HG03095 (cell line): ENCODE results near the gene MOGAT2.
"Not testable (repeated sequence)": the region's sequence is repeated elsewhere in the genome, so short reads cannot be mapped to it uniquely, and the experiment has no call there.

Experiments used
- ATAC-seq: cut with Tn5 transposase; IDR thresholded peaks from one replicate; pipeline ENCODE4 v1.9.1; 2021; ENCODE audit warnings: moderate library complexity; ENCODE audit not compliant: unreplicated experiment

Gene MOGAT2

DNA sequence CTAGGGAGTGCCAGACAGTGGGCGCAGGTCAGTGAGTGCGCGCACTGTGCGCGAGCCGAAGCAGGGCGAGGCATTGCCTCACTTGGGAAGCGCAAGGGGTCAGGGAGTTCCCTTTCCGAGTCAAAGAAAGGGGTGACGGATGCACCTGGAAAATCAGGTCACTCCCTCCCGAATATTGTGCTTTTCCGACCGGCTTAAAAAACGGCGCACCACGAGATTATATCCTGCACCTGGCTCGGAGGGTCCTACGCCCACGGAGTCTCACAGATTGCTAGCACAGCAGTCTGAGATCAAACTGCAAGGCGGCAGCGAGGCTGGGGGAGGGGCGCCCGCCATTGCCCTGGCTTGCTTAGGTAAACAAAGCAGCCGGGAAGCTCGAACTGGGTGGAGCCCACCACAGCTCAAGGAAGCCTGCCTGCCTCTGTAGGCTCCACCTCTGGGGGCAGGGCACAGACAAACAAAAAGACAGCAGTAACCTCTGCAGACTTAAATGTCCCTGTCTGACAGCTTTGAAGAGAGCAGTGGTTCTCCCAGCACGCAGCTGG, 31.2 kb downstream of the MOGAT2 start:
- not testable (repeated sequence) for ATAC-seq

DNA sequence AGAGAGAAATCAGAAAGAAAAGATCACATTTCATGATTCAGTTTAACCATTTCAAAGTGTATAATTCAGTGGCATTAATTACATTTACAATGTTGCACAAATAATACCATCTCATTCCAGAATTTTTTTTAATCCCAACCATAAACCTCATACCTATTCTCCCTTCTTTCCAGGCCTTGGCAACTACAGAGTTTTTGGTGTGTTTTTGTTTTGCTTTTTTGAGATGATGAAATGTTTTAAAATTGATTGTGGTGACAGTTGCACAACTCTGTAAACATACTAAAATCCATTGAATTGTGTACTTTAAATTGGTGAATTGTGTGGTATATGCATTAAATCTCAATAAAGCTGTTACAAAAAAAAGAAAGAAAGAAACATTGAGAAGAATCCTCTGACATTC, 37.3 kb downstream of the MOGAT2 start:
- ATAC-seq, result not testable (repeated sequence)

DNA sequence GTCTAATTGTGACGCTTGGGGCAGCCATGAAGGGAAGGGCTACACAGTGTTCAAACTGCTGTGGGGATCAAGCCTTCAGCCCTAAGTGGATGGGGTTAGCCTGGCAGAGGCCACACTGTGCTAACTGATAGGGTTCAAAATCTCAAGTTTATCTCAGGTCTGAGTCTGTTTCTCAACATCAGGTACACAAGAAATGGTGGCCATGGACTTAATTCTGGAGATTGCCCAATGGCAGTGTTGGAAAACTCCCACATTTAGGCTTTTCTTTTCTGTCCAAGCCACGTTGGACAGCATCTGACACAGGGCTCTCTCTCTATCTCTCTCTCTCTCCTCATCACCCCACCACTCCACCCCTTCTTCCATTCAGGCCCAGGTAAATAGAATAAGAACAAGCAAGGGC, 40.0 kb downstream of the MOGAT2 start:
- no peak for ATAC-seq

- ATAC-seq, result no peak
These were observed 42.2 kb downstream of the MOGAT2 start for GRCh38 chr11:75759832-75760231.

GRCh38 chr11:75760243-75760642, 42.6 kb downstream of the MOGAT2 start:
- no peak for ATAC-seq

- ATAC-seq, result no peak
These were observed 43.3 kb downstream of the MOGAT2 start for GRCh38 chr11:75760710-75761493.

DNA sequence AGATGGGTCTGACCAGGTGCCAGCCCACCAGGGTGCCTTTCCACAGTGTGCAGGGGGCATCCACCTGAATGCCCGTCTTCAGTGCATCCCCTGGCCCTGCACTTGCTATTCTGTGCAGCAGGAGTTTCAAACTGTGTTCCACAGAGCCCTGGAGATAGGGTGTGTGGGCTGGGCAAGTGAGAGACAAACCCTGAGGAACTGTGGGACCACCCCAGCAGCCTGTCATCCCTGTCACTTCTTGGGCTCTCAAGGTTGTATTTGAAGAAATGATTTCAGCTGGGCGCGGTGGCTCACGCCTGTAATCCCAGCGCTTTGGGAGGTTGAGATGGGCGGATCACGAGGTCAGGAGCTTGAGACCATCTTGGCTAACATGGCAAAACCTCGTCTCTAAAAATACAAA, 44.5 kb downstream of the MOGAT2 start:
- no peak for ATAC-seq

DNA sequence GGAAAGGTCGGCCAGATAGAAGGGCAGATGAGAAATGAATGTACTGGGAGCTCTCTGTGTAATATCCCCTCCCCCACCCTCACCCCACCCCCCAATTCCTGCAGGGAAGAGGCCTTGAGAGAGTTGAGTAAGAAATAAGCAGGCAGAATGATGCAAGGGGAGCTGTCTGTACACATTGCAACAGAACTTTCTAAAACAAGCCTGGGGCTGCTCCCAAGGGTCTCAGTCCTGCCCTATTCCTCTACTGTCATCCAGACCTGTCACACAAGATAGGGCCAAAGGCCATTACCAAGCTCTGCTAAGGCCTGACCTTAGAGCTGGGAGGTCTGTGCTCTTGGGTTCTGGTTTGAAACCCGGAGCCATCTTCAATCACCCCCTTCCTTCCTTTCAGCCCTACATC, 45.2 kb downstream of the MOGAT2 start:
- ATAC-seq, result no peak

DNA sequence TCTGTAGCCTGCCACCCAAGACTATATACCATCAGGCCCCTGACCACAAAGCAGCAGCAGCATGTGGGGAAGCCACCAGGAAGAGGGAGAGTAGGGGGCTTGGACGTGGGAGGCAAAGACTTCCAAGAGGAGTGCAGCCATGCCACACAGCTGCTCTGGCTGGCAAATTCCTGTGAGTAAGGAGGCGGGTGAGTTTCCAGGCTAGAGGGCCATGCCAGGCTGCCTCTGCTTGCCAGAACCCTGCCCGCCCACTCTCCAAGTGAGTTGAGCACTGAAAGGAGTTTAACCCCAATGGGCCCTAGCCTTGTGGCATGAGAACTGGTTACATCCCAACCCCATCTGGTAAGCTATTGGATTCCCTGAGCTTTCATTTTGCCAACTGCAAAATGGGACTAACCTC, 46.2 kb downstream of the MOGAT2 start:
- no peak for ATAC-seq

DNA sequence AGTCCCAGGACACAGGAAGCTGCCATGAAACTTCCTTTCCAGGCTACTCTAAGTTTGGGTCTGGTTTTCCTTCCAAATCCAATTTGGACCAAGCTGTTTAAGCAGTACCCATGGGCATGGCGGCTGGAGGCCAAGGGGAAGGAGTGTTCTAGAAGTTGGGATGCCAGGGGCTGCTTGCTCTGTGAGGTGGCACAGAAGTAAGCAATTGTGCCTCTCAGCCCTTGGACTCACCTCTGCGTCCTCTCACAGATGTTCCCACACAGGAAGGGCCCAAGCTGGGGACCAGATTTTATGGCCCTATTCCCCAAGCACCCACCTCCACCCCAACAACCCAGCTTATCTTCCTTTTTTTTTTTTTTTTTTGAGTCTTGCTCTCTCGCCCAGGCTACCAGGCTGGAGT, 47.5 kb downstream of the MOGAT2 start:
- ATAC-seq, result no peak

DNA sequence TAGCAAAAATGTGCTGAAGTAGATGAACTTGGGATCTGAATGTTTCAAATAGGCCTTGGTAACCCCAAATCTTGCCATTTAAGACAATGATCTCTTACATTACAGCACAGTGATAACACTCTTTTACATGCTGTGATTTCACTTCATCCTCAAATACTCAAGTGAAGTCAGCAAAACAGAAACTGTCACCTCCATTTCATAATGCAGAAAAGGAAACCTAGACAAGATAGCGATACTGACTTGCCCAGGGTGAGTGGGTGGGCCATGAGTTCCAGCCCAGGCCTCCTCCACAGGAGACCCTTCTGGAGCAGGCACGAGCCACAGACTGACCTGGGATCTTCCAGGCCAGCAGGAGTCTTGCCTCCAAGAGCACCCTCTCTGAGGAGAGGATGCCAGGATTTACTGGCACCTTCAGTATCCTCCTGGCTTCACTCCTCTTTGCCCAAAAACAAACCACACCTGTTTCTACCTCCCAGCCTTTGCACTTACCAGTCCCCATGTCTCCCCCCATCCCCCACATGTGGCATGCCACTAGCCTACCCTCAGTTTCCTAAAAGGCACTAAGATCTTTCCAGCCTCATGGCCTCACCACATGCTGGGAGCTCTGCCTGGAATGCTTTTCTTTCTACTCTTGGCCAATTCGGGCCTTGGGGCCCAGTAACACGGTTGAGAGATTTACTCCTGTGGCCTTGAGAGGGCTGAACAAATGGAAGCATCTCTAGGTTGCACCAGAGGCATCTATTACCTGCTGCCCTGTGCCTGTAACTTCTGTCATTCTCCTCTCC, 49.0 kb downstream of the MOGAT2 start:
- ATAC-seq, result no peak

- ATAC-seq, result no peak
These were observed 49.6 kb downstream of the MOGAT2 start for GRCh38 chr11:75767228-75767572.

DNA sequence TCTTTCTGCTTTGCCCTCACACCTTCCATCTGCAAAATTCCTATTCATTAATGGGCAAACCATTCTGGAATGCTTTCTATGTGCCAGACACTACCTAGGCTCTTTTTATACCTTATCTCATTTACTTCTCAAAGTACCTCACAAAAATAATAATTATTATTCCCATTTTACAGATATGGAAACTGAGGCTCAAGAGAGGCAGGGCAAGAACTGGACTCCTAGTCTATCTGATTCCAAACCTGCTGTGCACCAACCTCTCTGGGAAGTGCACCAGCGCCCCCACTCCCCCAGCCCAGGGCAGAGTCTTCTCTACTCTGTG, 50.1 kb downstream of the MOGAT2 start:
- no peak for ATAC-seq

GRCh38 chr11:75768112-75768908, 50.7 kb downstream of the MOGAT2 start, which contains the start of gene DGAT2:
DGAT2 (plus strand) TSS chr11:75768778; CDS start chr11:75768992, 214 bp downstream.
- ATAC-seq, result peak; percentile 68

DNA sequence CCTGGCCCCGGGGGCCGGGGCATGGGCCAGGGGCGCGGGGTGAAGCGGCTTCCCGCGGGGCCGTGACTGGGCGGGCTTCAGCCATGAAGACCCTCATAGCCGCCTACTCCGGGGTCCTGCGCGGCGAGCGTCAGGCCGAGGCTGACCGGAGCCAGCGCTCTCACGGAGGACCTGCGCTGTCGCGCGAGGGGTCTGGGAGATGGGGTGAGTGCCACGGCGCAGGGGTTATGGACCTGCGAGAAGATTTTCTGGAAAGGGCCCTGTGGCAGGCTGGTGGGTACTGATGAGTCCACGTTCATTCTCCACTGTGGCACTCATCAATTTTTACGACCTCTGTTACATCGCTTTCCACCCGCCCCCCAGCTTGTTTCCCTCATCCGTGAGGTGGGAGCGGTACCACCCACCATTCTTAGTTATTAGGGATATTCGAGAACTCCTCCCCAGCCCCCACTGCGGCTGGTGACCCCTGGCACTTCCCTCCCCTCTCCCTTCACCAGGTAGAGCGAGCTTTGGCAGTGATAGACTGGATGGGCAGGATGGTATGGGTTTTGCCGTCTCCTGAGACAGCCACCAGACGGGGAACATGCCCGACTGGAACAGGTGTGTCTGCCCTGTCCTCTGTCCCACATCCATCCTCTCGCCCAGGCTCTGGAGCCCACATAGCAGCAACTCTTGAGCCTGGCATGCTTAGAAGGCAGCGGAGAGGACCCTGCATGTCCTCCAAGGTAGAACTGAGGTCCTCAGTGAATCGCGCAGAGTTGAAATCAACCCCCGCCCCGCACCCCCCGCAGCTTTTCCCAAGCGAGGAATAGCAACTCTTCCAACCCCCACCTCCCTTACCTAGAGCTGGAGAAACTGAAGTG, 51.5 kb downstream of the MOGAT2 start:
- no peak for ATAC-seq

GRCh38 chr11:75770102-75770501, 52.5 kb downstream of the MOGAT2 start:
- no peak for ATAC-seq

DNA sequence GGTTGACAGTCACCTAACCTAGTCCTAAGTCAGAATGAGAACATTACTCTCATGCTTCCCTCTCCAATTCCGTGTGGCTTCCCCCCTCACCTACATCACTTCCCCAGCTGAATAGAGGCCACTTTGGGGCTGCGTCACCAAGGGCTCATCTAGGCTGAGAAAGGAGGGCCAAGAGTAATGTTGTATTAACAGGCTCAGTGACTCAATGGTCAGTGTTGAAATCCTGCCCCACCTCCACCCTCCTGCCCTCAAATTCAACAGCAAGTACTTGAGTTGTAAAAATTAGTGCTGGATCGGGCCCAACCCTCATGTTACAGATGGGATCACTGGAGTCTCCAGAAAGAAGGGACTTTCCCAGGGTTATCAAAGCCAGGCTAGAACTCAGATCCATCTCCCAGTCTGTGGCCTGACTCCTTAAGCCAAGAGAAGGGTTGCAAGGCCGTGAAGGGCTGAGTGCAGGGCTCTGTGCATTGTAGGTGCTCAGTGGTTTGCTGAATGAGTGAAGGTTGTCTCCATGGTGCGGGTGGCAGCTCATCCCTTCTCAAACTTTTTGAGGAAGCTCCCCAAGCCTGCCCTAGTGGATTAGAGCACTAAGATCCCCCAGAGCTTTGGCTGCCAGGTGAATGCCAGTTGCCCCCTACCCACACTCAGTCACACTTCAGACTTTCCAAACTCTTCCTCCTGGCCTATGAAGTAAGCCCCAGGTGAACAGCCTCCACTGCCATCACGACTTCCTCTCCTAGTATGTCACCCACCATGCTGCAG, 54.2 kb downstream of the MOGAT2 start:
- no peak for ATAC-seq

DNA sequence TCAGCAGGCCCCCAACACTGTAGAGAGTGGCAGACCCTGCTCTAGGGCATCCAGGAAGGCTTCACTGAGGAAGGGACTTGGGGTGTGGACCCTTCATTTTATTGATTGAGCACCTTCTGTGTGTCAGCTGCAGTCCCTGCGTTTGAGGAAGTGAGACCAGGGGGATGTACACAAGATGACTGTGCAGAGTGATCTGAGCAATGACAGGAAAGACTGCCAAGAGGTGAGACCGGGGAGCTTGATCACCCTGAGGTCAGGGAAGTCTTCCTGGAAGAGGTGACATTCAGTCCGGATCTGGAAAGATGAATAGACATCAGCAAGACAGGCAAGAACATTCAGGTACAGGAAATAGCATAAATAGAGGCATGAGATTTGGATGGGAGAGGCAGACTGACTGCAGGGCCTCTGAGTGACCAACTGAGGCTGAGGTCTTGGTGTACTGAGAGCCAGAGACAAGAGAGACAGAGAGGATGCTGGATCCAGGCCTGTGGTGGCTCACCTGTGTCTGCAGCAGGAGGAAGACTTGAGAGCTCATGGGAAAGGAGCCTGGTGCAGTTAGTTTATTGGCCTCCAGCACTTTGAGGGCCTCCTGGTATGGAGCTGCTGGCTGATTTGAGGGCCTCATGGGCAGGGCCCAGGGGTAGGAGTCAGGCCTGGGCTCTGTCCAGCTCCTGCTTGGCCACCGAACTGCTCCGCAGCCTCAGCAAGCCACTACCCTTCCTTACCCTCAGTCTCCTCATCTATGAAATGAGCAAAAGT, 56.1 kb downstream of the MOGAT2 start:
- peak; percentile 74 for ATAC-seq

GRCh38 chr11:75775056-75775455, 57.4 kb downstream of the MOGAT2 start:
- no peak for ATAC-seq
